ENCODE results near the gene JARID2. TPM values are rescaled to one million over a fixed set of nuclear protein-coding genes. Genes with fewer than 3 reads are reported as not detected.

Gene JARID2
- polyA plus RNA-seq, 1 donor from 2014 or later = 25.5 TPM

DNA sequence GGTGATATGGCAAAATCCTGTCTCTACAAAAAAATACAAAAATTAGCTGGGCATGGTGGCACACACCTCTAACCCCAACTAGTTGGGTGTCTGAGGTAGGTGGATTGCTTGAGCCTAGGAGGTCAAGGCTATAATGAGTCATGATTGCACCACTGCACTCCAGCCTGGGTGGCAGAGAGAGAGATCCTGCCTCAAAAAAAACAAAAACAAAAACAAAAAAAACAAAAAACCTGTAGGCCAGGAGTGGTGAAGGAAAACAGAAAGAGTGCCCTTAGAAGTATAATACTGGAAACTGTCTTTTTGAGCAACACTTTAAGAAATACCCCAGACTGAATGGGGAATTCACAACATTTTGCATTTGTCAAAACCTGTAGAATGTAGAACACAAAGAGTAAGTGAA is 85.3 kb downstream of the JARID2 start (continued):
- TF ChIP-seq, protein P1, sequence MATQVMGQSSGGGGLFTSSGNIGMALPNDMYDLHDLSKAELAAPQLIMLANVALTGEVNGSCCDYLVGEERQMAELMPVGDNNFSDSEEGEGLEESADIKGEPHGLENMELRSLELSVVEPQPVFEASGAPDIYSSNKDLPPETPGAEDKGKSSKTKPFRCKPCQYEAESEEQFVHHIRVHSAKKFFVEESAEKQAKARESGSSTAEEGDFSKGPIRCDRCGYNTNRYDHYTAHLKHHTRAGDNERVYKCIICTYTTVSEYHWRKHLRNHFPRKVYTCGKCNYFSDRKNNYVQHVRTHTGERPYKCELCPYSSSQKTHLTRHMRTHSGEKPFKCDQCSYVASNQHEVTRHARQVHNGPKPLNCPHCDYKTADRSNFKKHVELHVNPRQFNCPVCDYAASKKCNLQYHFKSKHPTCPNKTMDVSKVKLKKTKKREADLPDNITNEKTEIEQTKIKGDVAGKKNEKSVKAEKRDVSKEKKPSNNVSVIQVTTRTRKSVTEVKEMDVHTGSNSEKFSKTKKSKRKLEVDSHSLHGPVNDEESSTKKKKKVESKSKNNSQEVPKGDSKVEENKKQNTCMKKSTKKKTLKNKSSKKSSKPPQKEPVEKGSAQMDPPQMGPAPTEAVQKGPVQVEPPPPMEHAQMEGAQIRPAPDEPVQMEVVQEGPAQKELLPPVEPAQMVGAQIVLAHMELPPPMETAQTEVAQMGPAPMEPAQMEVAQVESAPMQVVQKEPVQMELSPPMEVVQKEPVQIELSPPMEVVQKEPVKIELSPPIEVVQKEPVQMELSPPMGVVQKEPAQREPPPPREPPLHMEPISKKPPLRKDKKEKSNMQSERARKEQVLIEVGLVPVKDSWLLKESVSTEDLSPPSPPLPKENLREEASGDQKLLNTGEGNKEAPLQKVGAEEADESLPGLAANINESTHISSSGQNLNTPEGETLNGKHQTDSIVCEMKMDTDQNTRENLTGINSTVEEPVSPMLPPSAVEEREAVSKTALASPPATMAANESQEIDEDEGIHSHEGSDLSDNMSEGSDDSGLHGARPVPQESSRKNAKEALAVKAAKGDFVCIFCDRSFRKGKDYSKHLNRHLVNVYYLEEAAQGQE (IDR thresholded peaks at IDR 0.05; ENCODE audit: borderline replicate concordance) = no peak

DNA sequence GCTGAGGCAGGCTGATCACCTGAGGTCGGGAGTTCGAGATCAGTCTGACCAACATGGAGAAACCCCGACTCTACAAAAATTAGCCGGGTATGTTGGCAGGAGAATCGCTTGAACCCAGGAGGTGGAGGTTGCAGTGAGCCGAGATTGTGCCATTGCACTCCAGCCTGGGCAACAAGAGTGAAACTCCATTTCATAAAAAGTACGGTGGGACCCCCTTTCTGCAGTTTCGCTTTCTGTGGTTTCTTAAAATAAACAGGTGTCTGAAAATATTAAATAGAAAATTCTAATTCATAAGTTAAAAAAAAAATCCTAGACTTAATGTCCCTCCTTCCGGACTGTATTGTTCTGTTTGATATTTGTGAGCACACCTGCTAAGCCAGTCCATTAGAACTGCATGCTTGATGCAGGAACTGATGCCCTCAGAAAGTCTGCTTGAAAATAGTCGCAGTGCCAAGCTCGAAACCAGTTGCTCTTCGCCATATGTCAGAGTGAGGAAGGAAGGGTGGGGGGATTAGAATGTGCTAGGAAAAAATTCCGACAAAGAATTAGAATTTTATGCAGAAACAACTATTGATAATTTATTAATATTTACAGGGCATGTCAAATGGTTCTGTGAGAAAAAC is 85.9 kb downstream of the JARID2 start:
- Histone ChIP-seq H3K79me2 (replicated peaks; ENCODE audit: insufficient read depth, low read length) (peaks cover 80% of the 10 kb centered on the region), H4K20me1 (ENCODE audit: insufficient read depth) (no peaks in the 10 kb centered on the region), H3K27ac (ENCODE audit: low read length) (no peak overlapping the region), H3K9ac (ENCODE audit: low read length) (no peak overlapping the region), H3K27me3 (ENCODE audit: insufficient read depth, low read depth, low read length) (no peaks in the 10 kb centered on the region), H2AFZ (ENCODE audit: low read depth, low read length) (no peak overlapping the region), H3K9me3 (ENCODE audit: low read length) (no peaks in the 10 kb centered on the region), H3K36me3 (ENCODE audit: insufficient read depth, low read length) (no peaks in the 10 kb centered on the region), H3F3A (ENCODE audit: insufficient read depth, low read length, poor library complexity, severe bottlenecking) (no peaks in the 10 kb centered on the region), H3K4me2 (ENCODE audit: low read length) (no peak overlapping the region), H3K9me2 (ENCODE audit: insufficient read depth, low read length) (no peaks in the 10 kb centered on the region), H3K4me3 (ENCODE audit: low read length) (no peak overlapping the region)
- TF ChIP-seq TAF1 (IDR thresholded peaks at IDR 0.05; ENCODE audit: low read depth) = no peak

DNA sequence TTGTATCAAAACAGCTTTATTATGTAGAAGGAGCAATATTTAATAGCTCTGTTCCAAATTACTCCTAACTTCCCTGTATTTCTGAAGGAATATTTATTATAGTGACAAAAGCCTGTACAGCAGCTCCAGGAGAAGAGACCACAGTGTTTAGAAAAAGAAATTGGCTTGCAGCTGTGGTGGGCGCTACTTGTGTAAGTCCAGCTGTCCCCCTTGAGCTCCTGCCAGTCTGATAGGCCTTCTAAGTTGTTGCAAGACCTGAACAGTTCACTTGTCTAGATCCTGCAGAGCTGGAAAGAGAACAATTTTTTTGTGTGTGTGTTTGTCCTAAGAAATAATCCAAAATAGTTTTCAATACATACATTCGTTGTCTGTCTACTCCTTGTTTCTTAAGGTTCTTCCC is 86.6 kb downstream of the JARID2 start:
- Histone ChIP-seq H3K79me2 (replicated peaks; ENCODE audit: insufficient read depth, low read length) (peaks cover 73% of the 10 kb centered on the region), H2AFZ (ENCODE audit: low read depth, low read length) (no peak overlapping the region), H3K27me3 (ENCODE audit: insufficient read depth, low read depth, low read length) (no peaks in the 10 kb centered on the region), H3K4me3 (ENCODE audit: low read length) (no peak overlapping the region), H4K20me1 (ENCODE audit: insufficient read depth) (no peaks in the 10 kb centered on the region), H3F3A (ENCODE audit: insufficient read depth, low read length, poor library complexity, severe bottlenecking) (no peaks in the 10 kb centered on the region), H3K36me3 (ENCODE audit: insufficient read depth, low read length) (no peaks in the 10 kb centered on the region), H3K9ac (ENCODE audit: low read length) (no peak overlapping the region), H3K27ac (ENCODE audit: low read length) (no peak overlapping the region), H3K9me3 (ENCODE audit: low read length) (no peaks in the 10 kb centered on the region), H3K9me2 (ENCODE audit: insufficient read depth, low read length) (no peaks in the 10 kb centered on the region), H3K4me2 (ENCODE audit: low read length) (no peak overlapping the region)
- TF ChIP-seq, protein P2, sequence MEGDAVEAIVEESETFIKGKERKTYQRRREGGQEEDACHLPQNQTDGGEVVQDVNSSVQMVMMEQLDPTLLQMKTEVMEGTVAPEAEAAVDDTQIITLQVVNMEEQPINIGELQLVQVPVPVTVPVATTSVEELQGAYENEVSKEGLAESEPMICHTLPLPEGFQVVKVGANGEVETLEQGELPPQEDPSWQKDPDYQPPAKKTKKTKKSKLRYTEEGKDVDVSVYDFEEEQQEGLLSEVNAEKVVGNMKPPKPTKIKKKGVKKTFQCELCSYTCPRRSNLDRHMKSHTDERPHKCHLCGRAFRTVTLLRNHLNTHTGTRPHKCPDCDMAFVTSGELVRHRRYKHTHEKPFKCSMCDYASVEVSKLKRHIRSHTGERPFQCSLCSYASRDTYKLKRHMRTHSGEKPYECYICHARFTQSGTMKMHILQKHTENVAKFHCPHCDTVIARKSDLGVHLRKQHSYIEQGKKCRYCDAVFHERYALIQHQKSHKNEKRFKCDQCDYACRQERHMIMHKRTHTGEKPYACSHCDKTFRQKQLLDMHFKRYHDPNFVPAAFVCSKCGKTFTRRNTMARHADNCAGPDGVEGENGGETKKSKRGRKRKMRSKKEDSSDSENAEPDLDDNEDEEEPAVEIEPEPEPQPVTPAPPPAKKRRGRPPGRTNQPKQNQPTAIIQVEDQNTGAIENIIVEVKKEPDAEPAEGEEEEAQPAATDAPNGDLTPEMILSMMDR (IDR thresholded peaks at IDR 0.05; ENCODE audit: poor library complexity, severe bottlenecking) = no peak

DNA sequence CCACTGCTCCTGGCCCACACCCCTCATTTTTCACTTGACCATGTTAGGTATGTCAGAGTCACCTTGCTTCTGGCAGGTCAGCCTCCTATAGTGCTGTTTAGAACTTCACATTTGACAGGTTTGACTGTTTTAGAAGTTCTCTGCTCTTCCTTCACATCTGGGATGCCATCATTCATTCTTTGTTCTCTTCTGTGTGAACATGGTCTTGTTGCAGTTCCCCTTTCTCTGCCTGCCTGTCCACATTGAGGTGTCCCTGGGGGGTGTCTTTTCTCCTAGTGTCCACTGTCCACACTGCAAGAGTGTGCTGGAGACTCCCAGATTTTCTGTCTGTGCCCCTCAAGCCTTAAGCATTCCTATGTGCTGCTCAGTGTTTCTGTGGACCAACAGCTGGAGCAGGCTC is 89.5 kb downstream of the JARID2 start:
- TF ChIP-seq, protein P2 (IDR thresholded peaks at IDR 0.05; ENCODE audit: poor library complexity, severe bottlenecking) = no peak
- TF ChIP-seq, protein P1 (IDR thresholded peaks at IDR 0.05; ENCODE audit: borderline replicate concordance) = no peak
- no peak for TF ChIP-seq POLR2AphosphoS5 (IDR thresholded peaks at IDR 0.05)
- no peak for TF ChIP-seq EP300 (conservative IDR thresholded peaks at IDR 0.05; ENCODE audit: poor library complexity, severe bottlenecking)
- no peak for TF ChIP-seq EZH2 (IDR thresholded peaks at IDR 0.05; ENCODE audit: borderline replicate concordance, insufficient read depth, low read length, poor library complexity, severe bottlenecking)
- no peak for TF ChIP-seq TAF1 (IDR thresholded peaks at IDR 0.05; ENCODE audit: low read depth)
- no peak for TF ChIP-seq MXI1 (conservative IDR thresholded peaks at IDR 0.05; ENCODE audit: poor library complexity, severe bottlenecking)
- TF ChIP-seq SMC3 (conservative IDR thresholded peaks at IDR 0.05; ENCODE audit: poor library complexity) = no peak
- TF ChIP-seq RAD21 (conservative IDR thresholded peaks at IDR 0.05) = no peak
- Histone ChIP-seq H3K9me3 (ENCODE audit: low read length) (no peaks in the 10 kb centered on the region), H3K27ac (ENCODE audit: low read length) (no peak overlapping the region), H3K79me2 (replicated peaks; ENCODE audit: insufficient read depth, low read length) (peaks cover 62% of the 10 kb centered on the region), H3K4me2 (ENCODE audit: low read length) (no peak overlapping the region), H2AFZ (ENCODE audit: low read depth, low read length) (no peak overlapping the region), H3K9ac (ENCODE audit: low read length) (no peak overlapping the region), H4K20me1 (ENCODE audit: insufficient read depth) (no peaks in the 10 kb centered on the region), H3K36me3 (ENCODE audit: insufficient read depth, low read length) (no peaks in the 10 kb centered on the region), H3K9me2 (ENCODE audit: insufficient read depth, low read length) (no peaks in the 10 kb centered on the region), H3K27me3 (ENCODE audit: insufficient read depth, low read depth, low read length) (no peaks in the 10 kb centered on the region), H3F3A (ENCODE audit: insufficient read depth, low read length, poor library complexity, severe bottlenecking) (no peaks in the 10 kb centered on the region), H3K4me3 (ENCODE audit: low read length) (no peak overlapping the region)
